Gastroesophageal sphincter (tissue), 4 donors: ENCODE data around the gene SRCIN1. TPM values are rescaled to one million over a fixed set of nuclear protein-coding genes. Genes with fewer than 3 reads are reported as not detected.
"Not testable (repeated sequence)": the region's sequence is repeated elsewhere in the genome, so short reads cannot be mapped to it uniquely, and the experiment has no call there.

Experiments used
- ATAC-seq: fragments of 150-250 bp; one replicate; pipeline ENCODE4 v1.9.1; 2016; ENCODE audit warnings: mild to moderate bottlenecking, moderate library complexity
- H3K27ac ChIP-seq, 4 donors: fragments of 200-600 bp; sonication (generic) in 3 of 4; 1 replicate in 3 of 4; 2 replicates in 1 of 4; pipeline ENCODE4 v1.5.1; 2016 to 2019
- H3K27me3 ChIP-seq: fragments of 200-600 bp; sonication (generic); one replicate; pipeline ENCODE4 v1.5.1; 2019
- H3K36me3 ChIP-seq, 2 donors: fragments of 200-600 bp; sonication (generic); one replicate each; pipeline ENCODE4 v1.5.1; 2019; ENCODE audit warnings: control low read depth in 1 of 2
- H3K4me1 ChIP-seq, 3 donors: fragments of 200-600 bp; sonication (generic); 1 replicate in 2 of 3; 2 replicates in 1 of 3; pipeline ENCODE4 v1.5.1; 2016 to 2019; ENCODE audit warnings: control low read depth in 2 of 3
- H3K4me3 ChIP-seq, 2 donors: fragments of 200-600 bp; sonication (generic); one replicate each; pipeline ENCODE4 v1.5.1; 2019; ENCODE audit warnings: mild to moderate bottlenecking in 1 of 2, moderate library complexity in 1 of 2
- H3K9me3 ChIP-seq, 3 donors: fragments of 200-600 bp; sonication (generic); one replicate each; pipeline ENCODE4 v1.5.1; 2017 to 2019; ENCODE audit warnings: control low read depth in 2 of 3
- CTCF ChIP-seq, 4 experiments: fragments of 200-600 bp in 2 of 4; fragments of 450-650 bp in 2 of 4; sonication (generic) in 1 of 4; IDR thresholded peaks; one replicate each; pipeline ENCODE4 v1.5.1; 2017 to 2019; ENCODE audit warnings: antibody characterized with exemption in 4 of 4, mild to moderate bottlenecking in 2 of 4, moderate library complexity in 2 of 4
- EP300 ChIP-seq: sonication (generic); formaldehyde crosslinking; IDR thresholded peaks from one replicate; pipeline ENCODE4 v1.6.1; 2017; ENCODE audit warnings: antibody characterized with exemption, mild to moderate bottlenecking
- POLR2A ChIP-seq, 2 donors: fragments of 450-650 bp; IDR thresholded peaks; one replicate each; pipeline ENCODE4 v1.6.1; 2017; ENCODE audit warnings: antibody characterized with exemption in 2 of 2, mild to moderate bottlenecking in 2 of 2, moderate library complexity in 1 of 2
- POLR2AphosphoS5 ChIP-seq: sonication (generic); formaldehyde crosslinking; IDR thresholded peaks from one replicate; pipeline ENCODE4 v1.6.1; 2017; ENCODE audit warnings: antibody characterized with exemption
- WGBS, 2 donors: methylation state at CpG; one replicate each; pipeline ENCODE4 v1.1.5; 2018; ENCODE audit warnings: low coverage in 1 of 2; 5-methylcytosine and 5-hydroxymethylcytosine counted together
- total RNA-seq, 4 donors: library from RNA; depleted of rRNA; stranded (reverse); fragments of >200 nt; gene quantifications; one replicate each; pipeline ENCODE4 v1.1.0, GENCODE V29; 2016

SRCIN1 gene
- total RNA-seq, 4 donors from 2014 or later: 0.67 to 2.6 (median 1.5) TPM

GRCh38 chr17:38637951-38638350 lies 32.2 kb upstream of the SRCIN1 start:
- H3K36me3 ChIP-seq: no peaks in the 10 kb centered on the region
- H3K4me3 ChIP-seq: no peak overlapping the region
- ATAC-seq: no peak
- no peak for TF ChIP-seq POLR2A (IDR thresholded peaks at IDR 0.05)
- TF ChIP-seq CTCF (IDR thresholded peaks at IDR 0.05): no peak
- TF ChIP-seq EP300: no peak
- no peak for TF ChIP-seq POLR2AphosphoS5
- no peaks in the 10 kb centered on the region for H3K9me3 ChIP-seq
- WGBS, 2 donors: 54 to 86% methylated on average over 4 of the region's 4 CpGs
- H3K4me1 ChIP-seq: no peaks in the 10 kb centered on the region
- H3K27ac ChIP-seq: no peak overlapping the region
- peaks cover 36% of the 10 kb centered on the region for H3K27me3 ChIP-seq

GRCh38 chr17:38636054-38636453 lies 30.3 kb upstream of the SRCIN1 start:
- Histone ChIP-seq H3K27ac (no peak overlapping the region), H3K4me1 (no peaks in the 10 kb centered on the region), H3K36me3 (no peaks in the 10 kb centered on the region), H3K4me3 (no peak overlapping the region), H3K27me3 (peaks cover 38% of the 10 kb centered on the region), H3K9me3 (no peaks in the 10 kb centered on the region)
- TF ChIP-seq EP300: no peak
- no peak for TF ChIP-seq POLR2A (IDR thresholded peaks at IDR 0.05)
- no peak for TF ChIP-seq POLR2AphosphoS5
- no peak for TF ChIP-seq CTCF (IDR thresholded peaks at IDR 0.05)
- WGBS, 2 donors: 100% methylated on average over 1 of the region's 9 CpGs; no CpG with 5 or more reads in 1 of the 2 donors
- no peak for ATAC-seq

GRCh38 chr17:38632334-38632733 lies 26.6 kb upstream of the SRCIN1 start:
- H3K36me3 ChIP-seq: no peaks in the 10 kb centered on the region
- peaks cover 26% of the 10 kb centered on the region for H3K27me3 ChIP-seq
- no peaks in the 10 kb centered on the region for H3K9me3 ChIP-seq
- no peak overlapping the region for H3K4me3 ChIP-seq
- ATAC-seq: no peak
- no peak for TF ChIP-seq POLR2A (IDR thresholded peaks at IDR 0.05)
- TF ChIP-seq CTCF (IDR thresholded peaks at IDR 0.05): no peak
- TF ChIP-seq EP300: no peak
- no peak for TF ChIP-seq POLR2AphosphoS5
- no peaks in the 10 kb centered on the region for H3K4me1 ChIP-seq
- no peak overlapping the region for H3K27ac ChIP-seq
- WGBS, 2 donors: 0 to 72% methylated on average over 1 to 6 of the region's 6 CpGs

GRCh38 chr17:38628441-38628840 lies 22.7 kb upstream of the SRCIN1 start:
- Histone ChIP-seq H3K27me3 (peaks cover 29% of the 10 kb centered on the region), H3K9me3 (no peaks in the 10 kb centered on the region), H3K27ac (no peak overlapping the region), H3K4me3 (no peak overlapping the region), H3K36me3 (no peaks in the 10 kb centered on the region), H3K4me1 (no peaks in the 10 kb centered on the region)
- TF ChIP-seq POLR2A (IDR thresholded peaks at IDR 0.05): no peak
- no peak for TF ChIP-seq EP300
- TF ChIP-seq CTCF (IDR thresholded peaks at IDR 0.05): no peak
- no peak for TF ChIP-seq POLR2AphosphoS5
- ATAC-seq: no peak
- WGBS, 2 donors: 50 to 100% methylated on average over 1 to 2 of the region's 3 CpGs

GRCh38 chr17:38627957-38628356 lies 22.2 kb upstream of the SRCIN1 start:
- no peaks in the 10 kb centered on the region for H3K9me3 ChIP-seq
- no peak for ATAC-seq
- WGBS, 2 donors: 83 to 89% methylated on average over 2 of the region's 2 CpGs

GRCh38 chr17:38626606-38627226 lies 21.0 kb upstream of the SRCIN1 start:
- not testable (repeated sequence) for H3K4me1 ChIP-seq, H3K27ac ChIP-seq, H3K4me3 ChIP-seq, ATAC-seq, H3K9me3 ChIP-seq, H3K36me3 ChIP-seq
- H3K27me3 ChIP-seq: peaks cover 37% of the 10 kb centered on the region
- 79 to 83% methylated on average over 2 to 6 of the region's 6 CpGs for WGBS, 2 donors

More at GRCh38 chr17:38627957-38628356, 22.2 kb upstream of the SRCIN1 start:
- TF ChIP-seq POLR2AphosphoS5 (no peak), EP300 (no peak), POLR2A (IDR thresholded peaks at IDR 0.05) (no peak), CTCF (IDR thresholded peaks at IDR 0.05) (no peak)
- Histone ChIP-seq H3K27ac (no peak overlapping the region), H3K4me3 (no peak overlapping the region), H3K27me3 (peaks cover 32% of the 10 kb centered on the region), H3K4me1 (no peaks in the 10 kb centered on the region), H3K36me3 (no peaks in the 10 kb centered on the region)
